ENCODE measurements around the gene COL3A1.

GRCh38 chr2:188956290-188956689 lies 17.9 kb upstream of the COL3A1 start:
- no peak for TF ChIP-seq POLR2AphosphoS5 (IDR thresholded peaks at IDR 0.05; ENCODE audit: low read depth)
- no peak for TF ChIP-seq CTCF (conservative IDR thresholded peaks at IDR 0.05; ENCODE audit: low read depth in 2 of 2)
- no peak for TF ChIP-seq EZH2 (IDR thresholded peaks at IDR 0.05; ENCODE audit: low read depth, unreplicated experiment)
- TF ChIP-seq NANOG (IDR thresholded peaks at IDR 0.05; ENCODE audit: borderline replicate concordance) = no peak
- no peak for TF ChIP-seq ZNF331 (CRISPR knock-in tag; IDR thresholded peaks at IDR 0.05; ENCODE audit: low read depth)
- TF ChIP-seq, protein P1, sequence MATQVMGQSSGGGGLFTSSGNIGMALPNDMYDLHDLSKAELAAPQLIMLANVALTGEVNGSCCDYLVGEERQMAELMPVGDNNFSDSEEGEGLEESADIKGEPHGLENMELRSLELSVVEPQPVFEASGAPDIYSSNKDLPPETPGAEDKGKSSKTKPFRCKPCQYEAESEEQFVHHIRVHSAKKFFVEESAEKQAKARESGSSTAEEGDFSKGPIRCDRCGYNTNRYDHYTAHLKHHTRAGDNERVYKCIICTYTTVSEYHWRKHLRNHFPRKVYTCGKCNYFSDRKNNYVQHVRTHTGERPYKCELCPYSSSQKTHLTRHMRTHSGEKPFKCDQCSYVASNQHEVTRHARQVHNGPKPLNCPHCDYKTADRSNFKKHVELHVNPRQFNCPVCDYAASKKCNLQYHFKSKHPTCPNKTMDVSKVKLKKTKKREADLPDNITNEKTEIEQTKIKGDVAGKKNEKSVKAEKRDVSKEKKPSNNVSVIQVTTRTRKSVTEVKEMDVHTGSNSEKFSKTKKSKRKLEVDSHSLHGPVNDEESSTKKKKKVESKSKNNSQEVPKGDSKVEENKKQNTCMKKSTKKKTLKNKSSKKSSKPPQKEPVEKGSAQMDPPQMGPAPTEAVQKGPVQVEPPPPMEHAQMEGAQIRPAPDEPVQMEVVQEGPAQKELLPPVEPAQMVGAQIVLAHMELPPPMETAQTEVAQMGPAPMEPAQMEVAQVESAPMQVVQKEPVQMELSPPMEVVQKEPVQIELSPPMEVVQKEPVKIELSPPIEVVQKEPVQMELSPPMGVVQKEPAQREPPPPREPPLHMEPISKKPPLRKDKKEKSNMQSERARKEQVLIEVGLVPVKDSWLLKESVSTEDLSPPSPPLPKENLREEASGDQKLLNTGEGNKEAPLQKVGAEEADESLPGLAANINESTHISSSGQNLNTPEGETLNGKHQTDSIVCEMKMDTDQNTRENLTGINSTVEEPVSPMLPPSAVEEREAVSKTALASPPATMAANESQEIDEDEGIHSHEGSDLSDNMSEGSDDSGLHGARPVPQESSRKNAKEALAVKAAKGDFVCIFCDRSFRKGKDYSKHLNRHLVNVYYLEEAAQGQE (IDR thresholded peaks at IDR 0.05; ENCODE audit: unreplicated experiment) = no peak
- no peak for TF ChIP-seq JUNB (IDR thresholded peaks at IDR 0.05; ENCODE audit: unreplicated experiment)
- TF ChIP-seq STAT1 (IDR thresholded peaks at IDR 0.05; ENCODE audit: unreplicated experiment) = no peak
- TF ChIP-seq EZH2phosphoT487 (IDR thresholded peaks at IDR 0.05; ENCODE audit: unreplicated experiment) = no peak
- no peak for TF ChIP-seq CREB1 (CRISPR knock-in tag; IDR thresholded peaks at IDR 0.05; ENCODE audit: low read depth)
- no peak for TF ChIP-seq ZNF114 (CRISPR knock-in tag; IDR thresholded peaks at IDR 0.05)
